Right lobe of liver (tissue), 6 donors: Measurements from ENCODE around the gene CLSTN3. TPM values are rescaled to one million over a fixed set of nuclear protein-coding genes. Genes with fewer than 3 reads are reported as not detected.

Source experiments
- ATAC-seq, 4 donors: fragments of 200-7000 bp; cut with Tn5 transposase; one replicate each; pipeline ENCODE4 v1.9.1; 2020; ENCODE audit warnings: mild to moderate bottlenecking in 4 of 4, moderate library complexity in 4 of 4
- DNase-seq, 3 donors: peaks; one replicate each; pipeline ENCODE4 v3.0.0-alpha.2; 2020
- H3K27ac ChIP-seq, 3 donors: fragments of 200-600 bp; one replicate each; pipeline ENCODE4 v1.8.0; 2022
- H3K27me3 ChIP-seq, 2 donors: fragments of 200-600 bp; one replicate each; pipeline ENCODE4 v1.8.0; 2022
- H3K36me3 ChIP-seq, 4 donors: fragments of 200-600 bp; sonication (generic) in 1 of 4; one replicate each; pipeline versions ENCODE4 v1.5.1 to v1.8.0; 2017 to 2022; ENCODE audit warnings: control low read depth in 1 of 4
- H3K4me1 ChIP-seq, 4 donors: fragments of 200-600 bp; sonication (generic) in 1 of 4; one replicate each; pipeline versions ENCODE4 v1.5.1 to v1.8.0; 2017 to 2022; ENCODE audit warnings: control low read depth in 1 of 4
- H3K4me3 ChIP-seq, 3 donors: fragments of 200-600 bp; one replicate each; pipeline ENCODE4 v1.8.0; 2022
- H3K9me3 ChIP-seq, 4 donors: fragments of 200-600 bp; sonication (generic) in 1 of 4; one replicate each; pipeline versions ENCODE4 v1.5.1 to v1.8.0; 2017 to 2022; ENCODE audit warnings: control low read depth in 1 of 4
- POLR2A ChIP-seq: fragments of 450-650 bp; IDR thresholded peaks from one replicate; pipeline ENCODE4 v1.6.1; 2017; ENCODE audit warnings: antibody characterized with exemption, mild to moderate bottlenecking
- WGBS: methylation state at CpG from one replicate; pipeline ENCODE4 v1.1.6; 2018; ENCODE audit warnings: low coverage, low lambda C conversion rate; ENCODE audit not compliant: insufficient coverage; ENCODE audit errors: missing lambda C conversion rate; 5-methylcytosine and 5-hydroxymethylcytosine counted together
- intact Hi-C, 2 donors: fragments of 100-400 bp; cut with DNase I; formaldehyde crosslinking; loops; one replicate each; pipeline versions ENCODE4 v1.11.2 to v1.14.1; 2022
- total RNA-seq, 6 experiments: library from RNA; depleted of rRNA in 2 of 6; stranded (reverse); fragments of >200 nt in 2 of 6; fragmentation: NEBNext Ultra II Directional in 3 of 6; extraction: Animal tissue kit (Norgen Biotek cat#: 25700) in 3 of 6; gene quantifications; one replicate each; pipeline versions ENCODE4 v1.1.0 to v1.2.4, GENCODE V29; 2016 to 2023
- TF ChIP-seq, protein P1 (sequence below), 4 donors: fragments of 200-600 bp in 3 of 4; fragments of 450-650 bp in 1 of 4; IDR thresholded peaks; one replicate each; pipeline versions ENCODE4 v1.5.1 to v1.8.0; 2016 to 2022; ENCODE audit warnings: antibody characterized with exemption in 4 of 4, mild to moderate bottlenecking in 2 of 4
- donor health status: DM: no; HTN: yes; CAD: no.
- donor health status: DM: no; HTN: no; CAD: no.
- donor health status: DM: no; HTN: no; CAD: no.
- donor health status: DM: no; HTN: yes; CAD: no.
- donor health status: DM: no; HTN: yes; CAD: no.

CLSTN3 gene
- total RNA-seq, 6 experiments from 2014 or later = 38.9 to 55.2 (median 43.1) TPM

DNA sequence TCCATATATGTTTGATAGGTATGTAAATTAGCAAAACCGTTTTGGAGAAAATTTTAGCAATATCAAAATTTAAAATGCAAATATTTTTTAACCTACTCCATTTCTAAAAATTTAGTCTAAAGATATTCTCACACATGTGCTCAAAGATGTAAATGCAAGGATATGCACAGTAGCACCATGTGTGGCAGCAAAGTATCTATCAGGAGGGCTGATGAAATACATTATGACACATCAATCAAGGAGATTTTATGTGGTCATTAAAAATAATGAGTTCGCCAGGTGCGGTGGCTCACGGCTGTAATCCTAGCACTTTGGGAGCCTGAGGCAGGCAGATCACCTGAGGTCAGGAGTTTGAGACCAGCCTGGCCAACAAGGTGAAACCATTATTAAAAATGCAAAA, 29.9 kb upstream of the CLSTN3 start:
- intact Hi-C loops = no loop called here
- Histone ChIP-seq H3K4me1 (peaks cover 0 to 20% (median 4%) of the 10 kb centered on the region in 4 donors), H3K27me3 (no peaks in the 10 kb centered on the region), H3K36me3 (peaks cover 0 to 54% (median 7%) of the 10 kb centered on the region in 4 donors), H3K27ac (no peak overlapping the region), H3K4me3 (no peak overlapping the region), H3K9me3 (no peaks in the 10 kb centered on the region)
- no peak for TF ChIP-seq POLR2A
- TF ChIP-seq, protein P1, sequence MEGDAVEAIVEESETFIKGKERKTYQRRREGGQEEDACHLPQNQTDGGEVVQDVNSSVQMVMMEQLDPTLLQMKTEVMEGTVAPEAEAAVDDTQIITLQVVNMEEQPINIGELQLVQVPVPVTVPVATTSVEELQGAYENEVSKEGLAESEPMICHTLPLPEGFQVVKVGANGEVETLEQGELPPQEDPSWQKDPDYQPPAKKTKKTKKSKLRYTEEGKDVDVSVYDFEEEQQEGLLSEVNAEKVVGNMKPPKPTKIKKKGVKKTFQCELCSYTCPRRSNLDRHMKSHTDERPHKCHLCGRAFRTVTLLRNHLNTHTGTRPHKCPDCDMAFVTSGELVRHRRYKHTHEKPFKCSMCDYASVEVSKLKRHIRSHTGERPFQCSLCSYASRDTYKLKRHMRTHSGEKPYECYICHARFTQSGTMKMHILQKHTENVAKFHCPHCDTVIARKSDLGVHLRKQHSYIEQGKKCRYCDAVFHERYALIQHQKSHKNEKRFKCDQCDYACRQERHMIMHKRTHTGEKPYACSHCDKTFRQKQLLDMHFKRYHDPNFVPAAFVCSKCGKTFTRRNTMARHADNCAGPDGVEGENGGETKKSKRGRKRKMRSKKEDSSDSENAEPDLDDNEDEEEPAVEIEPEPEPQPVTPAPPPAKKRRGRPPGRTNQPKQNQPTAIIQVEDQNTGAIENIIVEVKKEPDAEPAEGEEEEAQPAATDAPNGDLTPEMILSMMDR (IDR thresholded peaks at IDR 0.05) = no peak
- DNase-seq (peak in 1 of 3 donors; percentile 18), ATAC-seq (no peak)
- 85% methylated on average over 4 of the region's 4 CpGs for WGBS

DNA sequence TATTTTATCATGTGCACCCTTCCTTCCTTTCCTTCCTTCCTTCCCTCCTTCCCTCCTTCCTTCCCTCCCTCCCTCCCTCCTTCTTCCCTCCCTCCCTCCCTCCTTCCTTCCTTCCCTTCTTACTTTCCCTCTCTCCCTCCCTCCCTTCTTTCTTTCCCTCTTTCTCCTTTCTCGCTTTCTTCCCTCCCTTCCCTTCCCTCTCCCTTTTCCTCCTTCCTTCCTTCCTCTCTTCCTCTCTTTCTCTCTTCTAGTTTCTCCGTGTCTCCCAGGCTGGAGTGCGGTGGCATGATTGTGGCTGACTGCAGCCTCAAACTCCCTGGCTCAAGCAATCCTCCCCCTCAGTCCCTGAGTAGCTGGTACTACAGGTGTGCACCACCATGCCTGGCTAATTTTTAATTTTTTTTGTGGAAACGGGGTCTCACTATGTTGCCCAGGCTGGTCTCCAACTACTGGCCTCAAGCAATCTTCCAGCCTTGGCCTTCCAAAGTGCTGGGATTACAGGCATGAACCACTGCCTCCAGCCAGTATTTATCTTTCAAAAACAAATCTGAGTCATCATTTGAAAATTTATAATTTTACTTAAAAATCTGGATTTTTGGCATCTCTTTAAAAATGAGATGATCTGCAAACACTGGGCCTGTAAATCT, 29.0 kb upstream of the CLSTN3 start:
- Histone ChIP-seq H3K27ac (no peak overlapping the region), H3K9me3 (no peaks in the 10 kb centered on the region), H3K36me3 (peaks cover 0 to 56% (median 7%) of the 10 kb centered on the region in 4 donors), H3K4me1 (peaks cover 0 to 21% (median 6%) of the 10 kb centered on the region in 4 donors), H3K4me3 (no peak overlapping the region), H3K27me3 (no peaks in the 10 kb centered on the region)
- intact Hi-C loops = no loop called here
- 79% methylated on average over 4 of the region's 4 CpGs for WGBS
- ATAC-seq (no peak), DNase-seq (peak in 1 of 3 donors; percentile 17)
- TF ChIP-seq POLR2A = no peak
- TF ChIP-seq, protein P1 (IDR thresholded peaks at IDR 0.05) = no peak

DNA sequence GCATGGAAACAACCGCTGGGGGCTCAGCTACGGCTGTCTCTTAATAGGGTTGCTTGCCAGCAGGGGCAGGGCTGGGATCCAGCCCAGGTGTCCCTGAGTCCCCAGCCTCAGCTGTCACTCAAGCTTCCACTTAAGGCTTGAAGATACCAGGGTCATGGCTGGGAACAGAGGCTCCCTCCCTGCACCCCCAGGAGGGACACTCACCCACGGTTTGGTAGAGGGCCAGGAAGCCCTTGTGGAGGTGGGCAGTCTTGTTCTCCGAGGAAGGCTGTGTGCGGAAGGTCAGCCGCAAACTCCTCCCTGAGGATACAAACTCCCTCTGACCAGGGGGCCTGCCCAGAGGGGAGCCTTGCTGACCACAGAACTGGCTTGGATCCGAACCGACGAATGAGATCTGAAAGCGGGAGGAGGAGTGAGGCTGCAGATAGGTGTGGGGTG, 28.5 kb upstream of the CLSTN3 start:
- DNase-seq = peak in 1 of 3 donors; percentile 38
- H3K36me3 ChIP-seq = peaks cover 0 to 56% (median 7%) of the 10 kb centered on the region in 4 donors
- H3K4me3 ChIP-seq = no peak overlapping the region
- H3K9me3 ChIP-seq = no peaks in the 10 kb centered on the region
- intact Hi-C loops = no loop called here
- no peak overlapping the region for H3K27ac ChIP-seq
- TF ChIP-seq POLR2A = no peak
- TF ChIP-seq, protein P1 (IDR thresholded peaks at IDR 0.05) = no peak
- peaks cover 0 to 21% (median 7%) of the 10 kb centered on the region in 4 donors for H3K4me1 ChIP-seq
- WGBS = 73% methylated on average over 4 of the region's 10 CpGs
- H3K27me3 ChIP-seq = no peaks in the 10 kb centered on the region
- ATAC-seq = no peak

DNA sequence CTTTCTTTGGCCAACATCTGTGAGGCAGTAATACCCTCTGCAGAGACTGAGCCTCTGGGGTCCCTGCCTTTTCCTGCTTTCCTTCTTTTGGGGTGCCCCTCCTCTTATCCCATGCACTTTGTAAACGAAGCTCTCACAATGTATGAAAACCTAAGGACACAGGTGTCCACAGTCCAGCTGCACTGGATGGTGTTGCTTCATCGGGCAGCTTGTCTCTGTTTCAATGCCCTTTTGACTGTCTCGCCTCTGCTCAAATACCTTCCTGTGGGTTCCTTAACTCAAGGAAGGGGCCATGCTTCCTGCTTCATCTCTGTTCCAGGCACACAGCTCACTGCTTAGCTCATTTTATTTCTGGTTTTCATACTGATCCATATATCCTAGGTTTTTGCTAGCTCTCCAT, 27.6 kb upstream of the CLSTN3 start:
- no peaks in the 10 kb centered on the region for H3K27me3 ChIP-seq
- no peaks in the 10 kb centered on the region for H3K9me3 ChIP-seq
- TF ChIP-seq, protein P1 (IDR thresholded peaks at IDR 0.05) = no peak
- TF ChIP-seq POLR2A = no peak
- peaks cover 0 to 56% (median 7%) of the 10 kb centered on the region in 4 donors for H3K36me3 ChIP-seq
- no peak overlapping the region for H3K27ac ChIP-seq
- peak in 1 of 4 donors; percentile 24 for ATAC-seq
- WGBS = 18% methylated on average over 3 of the region's 3 CpGs
- intact Hi-C loops = no loop called here
- H3K4me3 ChIP-seq = no peak overlapping the region
- peak in 1 of 3 donors; percentile 18 for DNase-seq
- H3K4me1 ChIP-seq = peaks cover 0 to 27% (median 10%) of the 10 kb centered on the region in 4 donors
